Islet of Langerhans (tissue), 1 donor: ENCODE results near the gene OPN5.
A peak's percentile ranks its signal among the peaks of the same experiment; 100 is the strongest.
"Not testable (repeated sequence)": the region's sequence is repeated elsewhere in the genome, so short reads cannot be mapped to it uniquely, and the experiment has no call there.

Source experiments
- FAIRE-seq: peaks from one replicate; lab custom pipeline; 2011; peaks lifted over from hg19 to GRCh38; lab: Jason Lieb, UNC

OPN5 gene, protein sequence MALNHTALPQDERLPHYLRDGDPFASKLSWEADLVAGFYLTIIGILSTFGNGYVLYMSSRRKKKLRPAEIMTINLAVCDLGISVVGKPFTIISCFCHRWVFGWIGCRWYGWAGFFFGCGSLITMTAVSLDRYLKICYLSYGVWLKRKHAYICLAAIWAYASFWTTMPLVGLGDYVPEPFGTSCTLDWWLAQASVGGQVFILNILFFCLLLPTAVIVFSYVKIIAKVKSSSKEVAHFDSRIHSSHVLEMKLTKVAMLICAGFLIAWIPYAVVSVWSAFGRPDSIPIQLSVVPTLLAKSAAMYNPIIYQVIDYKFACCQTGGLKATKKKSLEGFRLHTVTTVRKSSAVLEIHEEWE

DNA sequence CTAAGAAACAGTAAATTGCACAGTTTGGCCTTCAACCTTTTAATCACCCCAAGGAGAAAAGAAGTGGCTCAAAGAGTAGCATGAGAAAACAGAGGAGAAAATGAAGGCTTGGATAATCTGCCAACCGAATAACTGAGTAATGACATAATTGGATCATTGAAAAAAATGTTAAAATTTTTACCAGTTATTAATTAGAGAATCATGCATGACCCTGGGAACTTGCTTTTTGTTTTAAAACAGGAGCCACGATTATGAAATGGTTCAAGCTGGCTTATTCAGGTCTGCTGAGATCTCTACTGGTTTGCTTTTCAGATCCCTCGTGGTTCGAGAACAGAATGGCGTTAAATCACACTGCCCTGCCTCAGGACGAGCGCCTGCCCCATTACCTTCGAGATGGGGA lies at the start of gene OPN5:
TSS of gene OPN5 (plus strand) at position 301 of the 400 bp plus-strand sequence. CDS start at position 336, 35 bp downstream.
- FAIRE-seq = no peak

DNA sequence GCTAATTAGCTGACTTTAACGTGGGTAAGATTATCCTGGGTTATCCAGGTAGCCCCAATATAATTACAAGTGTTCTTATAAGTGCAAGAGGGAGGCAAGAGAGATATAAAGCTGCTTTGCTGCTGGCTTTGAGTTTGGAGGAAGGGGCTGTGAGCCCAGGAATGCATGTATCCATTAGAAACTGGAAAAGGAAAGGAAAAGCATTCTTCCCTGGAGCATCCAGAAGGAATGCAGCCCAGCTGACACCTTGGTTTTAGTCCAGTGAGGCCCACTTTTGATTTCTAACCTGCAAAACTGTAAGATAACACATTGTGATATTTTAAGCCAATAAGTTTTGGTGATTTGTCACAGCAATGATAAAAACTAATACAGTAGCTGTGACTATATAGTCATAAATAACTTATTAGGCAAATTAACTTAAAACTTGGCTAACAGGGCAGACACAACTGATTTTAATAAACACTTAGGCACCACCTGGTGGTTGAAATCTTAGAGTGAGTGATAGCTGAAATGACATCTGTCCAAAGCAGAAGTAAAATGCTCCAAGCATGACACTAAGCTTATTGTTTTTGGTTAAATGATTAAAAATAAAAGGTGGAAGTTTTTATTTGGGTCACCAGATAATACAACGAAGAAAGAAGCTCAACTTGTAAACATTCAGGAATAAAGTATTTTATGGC lies 47.8 kb upstream of the OPN5 start:
- FAIRE-seq = peak; percentile 90

DNA sequence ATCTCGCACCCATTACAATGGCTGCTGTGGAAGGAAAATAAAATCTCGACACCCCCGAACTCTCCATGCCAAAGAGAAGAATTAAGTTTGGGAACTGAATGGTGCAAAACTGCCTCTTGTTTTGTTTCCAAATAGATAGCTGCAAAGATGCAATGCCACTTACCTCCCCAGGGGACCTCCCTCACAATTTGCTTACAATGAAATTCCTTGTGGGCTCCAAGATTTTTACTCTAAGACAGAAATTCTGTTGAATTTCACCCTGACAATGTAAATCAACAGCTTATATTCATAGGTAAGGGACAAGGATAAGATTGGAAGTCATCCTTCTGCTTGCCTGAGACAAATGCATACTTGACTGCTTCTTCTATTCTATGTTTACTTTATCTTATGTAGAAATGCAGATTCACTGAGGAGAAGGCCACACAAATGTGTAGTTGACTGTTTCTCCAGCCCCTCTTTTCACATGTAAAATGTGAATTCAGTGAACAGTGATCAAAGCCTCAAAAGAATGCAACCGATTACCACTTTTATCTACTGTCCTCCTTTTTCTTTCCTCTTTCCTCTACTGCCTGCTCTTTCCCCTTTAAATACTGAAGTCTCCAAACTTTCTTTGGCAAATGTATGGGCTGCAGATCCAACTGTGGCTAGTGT lies 46.9 kb upstream of the OPN5 start:
- no peak for FAIRE-seq

DNA sequence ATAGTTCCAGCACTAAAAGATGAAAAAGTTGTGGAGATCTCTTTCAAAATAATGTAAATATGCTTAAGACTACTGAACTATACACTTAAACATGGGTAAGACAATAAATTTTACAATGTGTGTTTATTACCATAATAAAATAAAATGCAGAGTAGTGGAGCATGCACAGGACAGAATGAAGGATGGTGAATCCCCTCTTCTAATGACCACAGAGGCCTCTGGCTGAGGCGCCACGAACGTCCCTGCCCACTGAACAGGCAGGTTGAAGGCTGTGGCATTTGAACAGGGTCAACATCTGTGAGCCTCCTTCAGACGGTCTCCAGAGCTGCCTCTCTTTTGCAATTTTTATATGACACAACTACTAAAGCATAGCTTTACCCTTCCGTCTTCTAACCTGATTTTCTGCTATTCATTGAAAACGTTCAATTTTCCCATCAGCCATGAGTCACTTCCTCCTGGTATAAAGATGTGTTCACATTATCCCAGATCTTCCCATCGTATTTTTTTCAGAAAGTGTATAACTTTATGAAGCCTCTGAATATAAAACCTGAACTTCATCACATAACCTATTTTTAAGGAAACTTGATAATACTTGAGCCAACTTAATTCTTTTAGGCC lies 45.6 kb upstream of the OPN5 start:
- no peak for FAIRE-seq

DNA sequence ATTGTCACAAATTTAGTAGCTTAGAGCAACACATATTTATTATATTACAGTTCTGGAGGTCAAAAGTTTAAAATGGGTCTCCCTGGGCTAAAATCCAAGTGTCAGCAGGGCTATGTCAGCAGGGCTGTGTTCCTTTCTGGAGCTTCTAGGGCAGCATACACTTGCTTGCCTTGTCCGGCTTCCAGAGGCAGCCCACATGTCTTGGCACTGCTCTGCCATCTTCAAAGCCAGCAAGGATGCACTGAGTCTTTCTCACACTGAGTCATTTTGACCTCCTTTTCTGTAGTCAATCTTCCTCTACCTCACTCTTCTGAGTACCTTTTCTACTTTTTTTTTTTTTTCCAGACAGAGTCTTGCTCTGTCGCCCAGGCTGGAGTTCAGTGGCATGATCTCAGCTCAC lies 44.4 kb upstream of the OPN5 start:
- FAIRE-seq = no peak

DNA sequence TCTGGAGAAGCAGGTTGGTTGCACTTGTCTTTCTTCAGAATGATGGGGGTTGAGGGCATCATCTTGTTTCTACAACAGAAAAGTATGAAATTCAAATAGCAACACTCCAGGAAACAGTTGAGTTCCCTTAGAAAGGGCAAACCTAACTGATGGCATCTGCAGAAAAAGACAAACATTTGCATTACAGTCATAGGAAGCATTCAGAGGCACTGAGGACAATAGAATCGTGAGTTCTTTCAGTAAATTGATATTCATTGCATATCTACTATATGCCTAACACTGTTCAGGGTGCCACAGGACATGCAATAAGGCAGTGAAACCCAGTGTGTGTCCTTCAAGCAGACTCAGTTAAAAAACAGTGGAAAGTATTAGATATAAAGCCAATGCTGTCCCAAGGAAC lies 41.1 kb upstream of the OPN5 start:
- no peak for FAIRE-seq

DNA sequence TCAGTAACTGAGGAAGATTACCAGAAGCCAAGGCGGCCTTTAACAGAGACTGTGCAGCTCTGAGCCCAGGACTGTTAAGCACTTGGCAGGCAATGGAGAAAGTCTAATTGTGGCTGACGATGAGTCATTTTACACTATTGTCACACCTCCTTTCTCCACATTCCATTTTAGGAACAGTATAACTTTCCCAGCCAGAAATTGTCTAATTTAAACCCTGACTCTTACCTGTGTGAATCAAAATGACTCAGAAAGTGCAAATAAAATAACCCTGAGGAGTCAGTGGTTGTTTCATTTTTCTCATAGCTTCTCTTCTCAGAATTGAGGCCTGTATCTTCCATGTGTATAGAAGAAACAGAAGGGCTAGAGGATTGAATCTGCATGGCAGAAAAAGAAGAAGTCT lies 40.0 kb upstream of the OPN5 start:
- no peak for FAIRE-seq

DNA sequence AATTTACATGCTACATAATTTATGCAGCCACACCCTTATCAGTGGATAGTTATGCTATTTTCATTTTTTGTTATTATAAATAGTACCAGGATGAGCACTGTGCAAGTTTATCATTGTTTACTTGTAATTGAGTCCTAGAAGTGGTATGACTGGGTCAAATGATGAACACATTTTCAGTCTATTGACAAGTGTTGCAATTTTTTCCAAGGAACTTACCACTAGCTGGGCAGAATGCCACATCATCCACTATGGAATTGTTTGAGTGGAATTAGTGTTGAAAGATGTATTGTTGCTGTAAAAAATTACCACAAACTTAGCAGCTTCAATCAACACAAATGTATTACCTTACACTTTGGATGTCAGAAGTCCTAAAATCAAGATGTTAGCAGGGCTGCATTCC lies 38.1 kb upstream of the OPN5 start:
- FAIRE-seq = no peak

DNA sequence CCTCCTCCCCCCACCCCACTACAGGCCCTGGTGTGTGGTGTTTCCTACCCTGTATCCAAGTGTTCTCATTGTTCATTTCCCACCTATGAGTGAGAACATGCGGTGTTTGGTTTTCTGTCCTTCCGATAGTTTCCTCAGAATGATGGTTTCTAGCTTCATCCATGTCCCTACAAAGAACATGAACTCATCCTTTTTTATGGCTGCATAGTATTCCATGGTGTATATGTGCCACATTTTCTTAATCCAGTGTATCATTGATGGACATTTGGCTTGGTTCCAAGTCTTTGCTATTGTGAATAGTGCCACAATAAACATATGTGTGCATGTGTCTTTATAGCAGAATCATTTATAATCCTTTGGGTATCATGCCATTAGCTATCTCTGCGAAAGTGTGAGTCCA lies 36.6 kb upstream of the OPN5 start:
- FAIRE-seq = not testable (repeated sequence)

DNA sequence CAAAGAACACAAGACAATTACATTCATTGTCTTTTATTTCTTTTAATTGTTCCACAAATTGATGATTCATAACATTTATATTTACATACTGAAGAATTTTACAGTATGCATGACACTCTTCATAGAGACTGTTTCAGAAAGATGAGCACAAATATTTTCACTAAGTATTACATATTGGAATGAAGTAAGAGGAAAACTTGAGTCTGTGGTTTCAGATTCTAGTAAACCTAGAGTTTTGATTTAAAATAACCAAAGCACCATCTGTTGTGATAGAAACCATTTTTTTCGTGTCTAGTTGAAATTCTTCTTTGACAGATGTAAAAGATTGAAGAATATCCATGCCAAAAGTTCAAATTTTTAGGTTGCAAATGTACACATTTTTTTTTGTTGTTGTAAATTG lies 32.1 kb upstream of the OPN5 start:
- no peak for FAIRE-seq

DNA sequence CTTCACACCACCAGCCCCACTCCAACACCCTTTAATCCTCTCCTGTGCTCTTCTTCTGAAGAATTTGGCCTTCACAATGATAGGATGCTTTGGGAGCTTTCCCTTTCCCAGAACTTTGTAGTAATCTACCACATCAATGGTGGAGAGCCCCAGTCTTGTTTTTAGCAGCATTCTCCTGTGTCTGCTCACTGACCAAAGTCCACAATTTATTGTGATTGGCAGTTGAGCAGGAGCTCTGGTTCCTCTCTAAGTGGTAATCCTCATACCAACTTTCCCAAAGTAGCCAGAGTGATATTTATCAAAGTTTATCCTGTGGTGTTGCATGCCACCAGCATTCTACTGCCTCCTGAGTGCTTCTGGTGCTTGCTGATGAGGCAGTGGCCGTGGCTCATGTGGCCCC lies 29.0 kb upstream of the OPN5 start:
- no peak for FAIRE-seq

DNA sequence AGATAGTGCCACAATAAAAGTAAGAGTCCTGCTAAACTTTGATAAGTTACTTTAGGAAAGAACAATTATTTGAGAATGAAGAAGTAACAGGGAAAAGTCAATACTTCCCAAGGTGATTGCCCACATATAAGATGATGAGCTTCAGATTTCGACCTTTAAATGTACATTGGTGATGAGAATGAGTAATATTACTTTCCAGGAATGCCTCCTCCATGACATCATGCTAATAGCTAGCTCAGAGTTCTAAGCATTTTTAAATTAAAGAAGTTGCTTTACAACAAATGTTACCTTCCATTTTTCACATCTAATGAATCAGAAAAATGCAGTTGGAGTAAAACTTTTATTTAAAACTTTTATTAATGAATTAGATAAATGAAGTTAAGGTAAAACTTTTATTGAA lies 22.5 kb upstream of the OPN5 start:
- no peak for FAIRE-seq

DNA sequence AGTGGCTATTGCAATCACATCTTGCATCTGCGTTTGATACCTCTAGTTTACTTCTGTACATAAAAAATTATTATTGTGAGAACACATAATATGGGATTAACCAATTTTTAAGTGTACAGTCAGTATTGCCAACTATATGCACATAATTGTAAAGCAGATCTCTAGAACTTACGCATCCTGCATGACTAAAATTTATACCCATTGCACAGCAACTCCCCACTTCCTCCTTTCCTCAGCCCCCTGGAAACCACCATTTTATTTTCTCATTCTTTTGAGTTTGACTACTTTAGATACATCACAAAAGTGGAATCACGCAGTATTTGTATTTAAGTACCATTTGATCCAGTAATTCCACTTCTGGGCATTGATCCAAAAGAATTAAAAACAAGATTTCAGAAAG lies 19.3 kb upstream of the OPN5 start:
- no peak for FAIRE-seq

DNA sequence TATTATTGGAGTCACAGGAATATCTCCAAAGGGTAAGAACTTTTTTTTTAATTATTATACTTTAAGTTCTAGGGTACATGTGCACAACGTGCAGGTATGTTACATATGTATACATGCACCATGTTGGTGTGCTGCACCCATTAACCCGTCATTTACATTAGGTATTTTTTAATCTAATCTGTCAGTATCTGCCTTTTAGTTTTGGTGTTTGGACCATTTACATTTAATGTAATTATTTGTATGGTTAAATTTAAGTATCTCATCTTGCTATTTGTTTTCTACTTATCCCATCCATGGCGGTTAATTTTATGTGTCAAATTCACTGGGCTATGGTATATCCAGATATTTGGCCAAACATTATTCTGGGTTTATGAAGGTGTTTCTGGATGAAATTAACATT lies 15.4 kb upstream of the OPN5 start:
- no peak for FAIRE-seq

DNA sequence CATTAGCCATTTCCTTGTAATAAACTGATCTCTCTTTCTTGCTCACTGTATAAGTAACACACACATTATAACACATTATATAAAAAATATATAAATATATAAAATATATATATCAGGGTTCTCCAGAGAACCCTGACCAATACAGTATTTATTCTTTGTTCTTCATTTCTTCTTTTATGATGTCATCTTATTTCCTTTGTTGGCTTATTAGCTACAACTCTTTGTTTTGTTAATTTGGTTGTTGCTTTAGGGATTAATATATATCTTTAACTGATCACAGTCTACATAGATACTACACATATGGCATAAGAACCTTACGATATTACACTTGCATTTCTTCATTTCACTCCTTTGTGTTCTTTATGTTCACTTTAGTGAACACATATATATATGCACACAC lies 14.7 kb upstream of the OPN5 start:
- FAIRE-seq = no peak

DNA sequence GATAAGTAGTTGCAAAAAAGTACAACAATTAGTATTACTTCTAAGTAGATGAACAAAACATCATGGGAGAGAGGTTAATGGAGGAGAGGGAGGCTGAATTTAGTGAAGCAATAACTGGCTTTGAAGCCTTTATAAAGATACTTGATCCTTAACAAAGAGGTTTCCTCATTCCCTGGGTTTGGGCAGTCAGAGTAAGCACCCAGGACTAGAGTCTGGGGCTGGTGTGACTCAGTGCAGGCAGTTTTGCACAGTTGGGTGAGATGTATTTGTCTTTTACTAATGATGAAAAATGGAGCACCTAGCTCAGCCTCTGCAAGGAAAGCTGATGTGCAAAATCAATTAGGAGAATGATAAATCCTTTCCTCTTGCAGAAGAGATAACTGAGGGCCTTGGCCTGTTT lies 11.8 kb upstream of the OPN5 start:
- FAIRE-seq = no peak

DNA sequence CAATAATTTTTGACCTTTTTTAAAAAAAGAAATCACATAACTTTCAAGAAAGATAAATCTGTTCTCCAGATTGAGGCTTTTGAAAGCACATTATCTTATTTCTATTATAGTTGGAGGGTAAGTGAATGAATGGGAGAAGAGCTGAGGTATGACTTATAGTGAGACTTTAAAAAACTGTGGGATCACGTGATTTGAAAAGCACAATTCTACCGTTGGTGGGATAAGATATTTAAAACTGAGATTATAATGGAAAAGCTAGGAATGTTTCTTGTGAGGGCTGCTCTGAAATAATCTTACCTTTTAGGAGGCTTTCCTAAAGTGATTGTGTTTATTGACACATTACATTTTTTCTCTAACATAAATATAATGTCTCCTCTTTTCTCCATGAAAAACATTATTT lies 9.5 kb upstream of the OPN5 start:
- no peak for FAIRE-seq

DNA sequence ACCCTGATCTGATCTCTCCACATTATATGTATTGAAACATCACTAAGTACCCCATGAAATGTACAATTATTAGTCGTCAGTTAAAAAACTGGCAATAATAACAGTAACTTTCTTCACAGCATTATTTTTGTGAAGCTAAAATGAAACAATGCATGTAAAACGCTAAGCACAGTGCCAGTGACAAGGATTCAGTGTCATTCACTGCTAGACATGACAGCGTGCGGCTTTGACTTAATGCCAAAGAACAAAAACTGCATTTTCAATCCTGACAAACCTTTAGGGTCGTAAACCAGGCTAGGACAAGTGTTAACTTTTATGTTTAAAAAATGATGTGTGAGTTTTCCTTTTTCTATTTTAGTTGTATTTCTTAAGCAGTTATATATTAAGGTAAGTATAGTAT lies 8.8 kb upstream of the OPN5 start:
- FAIRE-seq = no peak

DNA sequence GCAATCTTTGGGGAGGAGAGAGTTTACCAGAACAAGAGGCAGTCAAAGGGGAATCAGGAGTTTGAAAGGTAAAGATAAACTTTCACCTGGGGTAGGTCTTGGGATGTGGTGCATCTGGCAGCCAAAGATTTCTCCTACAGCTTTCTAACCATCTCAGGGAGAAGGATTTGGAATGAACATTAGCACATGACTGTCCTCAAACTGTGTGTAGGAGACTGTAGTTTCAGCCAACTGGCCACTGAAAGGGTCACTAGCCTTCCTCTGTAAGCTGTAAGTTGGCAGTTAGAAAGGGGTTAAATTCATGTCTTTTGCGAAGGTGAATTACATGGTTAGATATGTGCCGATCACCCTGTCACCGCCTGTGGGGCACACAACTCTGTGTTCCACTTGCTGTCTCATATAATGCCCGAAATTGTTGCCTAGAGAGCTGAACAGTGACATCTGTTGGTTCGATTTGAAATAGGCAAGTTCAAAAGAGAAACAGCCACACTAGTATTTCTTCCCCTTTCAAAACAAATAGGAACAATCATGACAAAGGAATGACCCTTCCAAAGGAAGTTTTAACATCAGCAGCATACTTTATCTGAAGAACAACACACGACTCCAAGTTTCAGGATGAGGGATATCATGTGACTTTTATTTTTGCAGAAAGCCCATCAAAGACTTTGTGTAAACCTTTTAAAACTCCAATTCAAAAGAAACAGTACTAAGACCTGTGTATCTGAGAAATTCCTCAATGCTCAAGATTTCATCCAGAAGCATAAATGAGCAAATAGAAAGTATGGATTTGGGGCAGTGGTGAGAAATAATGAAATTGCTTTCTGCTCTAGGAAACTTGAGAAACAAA lies 1.1 kb upstream of the OPN5 start:
- FAIRE-seq = peak; percentile 93

DNA sequence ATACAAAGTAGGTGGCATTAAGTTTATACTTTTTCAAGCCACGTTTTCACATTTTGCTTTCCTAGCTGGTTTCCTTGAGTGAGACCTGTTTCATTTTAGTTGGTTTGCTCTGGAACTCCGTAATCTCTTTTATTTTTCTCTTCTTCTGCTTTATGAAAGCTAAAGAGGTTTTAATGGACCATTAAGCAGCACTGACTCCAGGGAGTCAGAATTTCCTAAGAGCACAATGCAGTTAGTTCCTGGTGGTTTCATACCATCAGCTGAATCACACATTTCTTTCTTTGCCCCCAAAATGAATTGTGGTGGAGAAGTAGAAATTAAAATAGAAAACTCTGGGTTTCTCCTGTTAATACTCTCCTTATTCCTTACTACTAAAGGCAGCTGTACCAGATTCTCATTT lies 3.4 kb downstream of the OPN5 start:
- no peak for FAIRE-seq

DNA sequence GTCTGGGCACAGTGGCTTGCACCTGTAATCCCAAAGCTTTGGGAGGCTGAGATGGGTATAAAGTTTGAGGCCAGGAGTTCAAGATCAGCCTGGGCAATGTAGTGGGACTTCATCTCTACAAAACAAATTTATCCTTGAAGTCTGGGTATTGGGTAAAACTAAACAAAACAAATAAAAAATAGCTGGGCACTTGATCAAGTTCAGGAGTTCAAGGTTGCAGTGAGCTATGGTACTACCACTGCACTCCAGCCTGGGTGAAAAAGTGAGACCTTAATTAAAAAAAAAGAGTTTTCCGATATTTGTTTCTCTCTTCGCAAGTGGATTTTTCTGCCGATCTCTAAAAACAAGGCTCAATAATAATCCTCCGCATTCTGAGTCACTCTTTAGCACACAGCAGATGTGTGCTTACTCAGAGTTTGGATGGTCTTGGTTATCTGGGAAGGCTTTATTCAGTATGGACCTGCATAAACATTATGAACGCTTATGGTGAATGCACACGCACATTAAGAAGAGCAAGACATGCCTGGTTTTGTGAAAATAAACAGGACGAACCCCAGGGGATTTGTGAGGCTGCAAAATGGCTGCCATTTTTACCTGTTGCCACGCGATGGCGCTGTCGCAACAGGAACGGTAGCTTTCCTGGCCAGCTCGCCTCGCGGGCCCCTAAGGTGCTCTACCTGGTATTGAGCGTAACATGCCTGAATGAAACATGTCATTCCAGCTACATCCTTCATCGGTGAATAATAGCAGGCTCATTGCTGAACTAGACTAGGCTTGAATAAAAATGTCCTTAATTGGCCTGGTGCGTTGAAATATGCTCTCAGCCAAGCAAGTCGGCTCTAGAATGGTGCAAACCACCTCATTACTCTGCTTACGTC lies 6.0 kb downstream of the OPN5 start:
- FAIRE-seq = peak; percentile 76
